GM12873 (cell line): ENCODE results near the gene UGDH.

ENCODE experiments used
- CTCF ChIP-seq: IDR thresholded peaks from 2 replicates; pipeline ENCODE4 v1.5.1; 2012; ENCODE audit warnings: low read depth, mild to moderate bottlenecking, moderate library complexity, low read length, control low read depth; ENCODE audit not compliant: insufficient read depth; ENCODE audit errors: missing control alignments

UGDH gene

GRCh38 chr4:39458505-39459300 lies 68.5 kb downstream of the UGDH start, which contains the start of the genes LIAS and RPL9:
Gene LIAS (plus strand): TSS chr4:39459056. CDS start chr4:39459118, 62 bp downstream.
Gene RPL9 (minus strand): TSS chr4:39458922. CDS start chr4:39458439, 483 bp downstream.
- TF ChIP-seq CTCF, result no peak

GRCh38 chr4:39456946-39457763 lies 70.1 kb downstream of the UGDH start:
- no peak for TF ChIP-seq CTCF

GRCh38 chr4:39455486-39455885 lies 71.8 kb downstream of the UGDH start:
- TF ChIP-seq CTCF, result no peak

GRCh38 chr4:39453738-39454137 lies 73.5 kb downstream of the UGDH start:
- no peak for TF ChIP-seq CTCF

- TF ChIP-seq CTCF, result no peak
These were observed 74.2 kb downstream of the UGDH start for GRCh38 chr4:39452860-39453587.

- no peak for TF ChIP-seq CTCF
These were observed 74.9 kb downstream of the UGDH start for GRCh38 chr4:39452153-39452859.
